GM18507 (cell line): Measurements from ENCODE around the gene TCF7L2.
A peak's percentile ranks its signal among the peaks of the same experiment; 100 is the strongest.

Source experiments
- DNase-seq: peaks from one replicate; pipeline ENCODE4 v3.0.0; 2011; ENCODE audit warnings: low read depth; ENCODE audit not compliant: insufficient read length; ENCODE audit errors: extremely low spot score
- FAIRE-seq: peaks from 2 replicates; lab custom pipeline; 2011; peaks lifted over from hg19 to GRCh38; lab: Jason Lieb, UNC

Gene TCF7L2

DNA sequence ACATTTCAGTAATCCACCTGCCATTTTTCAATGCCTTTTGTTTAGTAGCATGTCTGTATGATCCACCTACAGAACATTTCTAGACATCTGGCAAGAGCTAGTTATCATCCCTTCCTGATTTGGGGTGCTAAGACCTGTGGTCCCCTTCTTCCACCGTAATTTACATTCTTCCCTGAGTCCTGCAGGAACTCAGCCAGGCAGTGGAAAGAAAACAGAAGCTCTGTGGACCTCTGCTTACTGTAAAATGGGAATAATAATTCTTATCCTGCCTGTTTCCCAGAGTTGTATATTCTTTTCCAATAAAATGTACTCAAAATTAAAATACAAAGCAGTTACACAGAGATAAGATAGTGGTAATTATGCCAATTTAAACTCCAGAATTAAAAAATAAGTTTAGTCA lies 126.9 kb downstream of the TCF7L2 start:
- DNase-seq (no peak), FAIRE-seq (no peak)

DNA sequence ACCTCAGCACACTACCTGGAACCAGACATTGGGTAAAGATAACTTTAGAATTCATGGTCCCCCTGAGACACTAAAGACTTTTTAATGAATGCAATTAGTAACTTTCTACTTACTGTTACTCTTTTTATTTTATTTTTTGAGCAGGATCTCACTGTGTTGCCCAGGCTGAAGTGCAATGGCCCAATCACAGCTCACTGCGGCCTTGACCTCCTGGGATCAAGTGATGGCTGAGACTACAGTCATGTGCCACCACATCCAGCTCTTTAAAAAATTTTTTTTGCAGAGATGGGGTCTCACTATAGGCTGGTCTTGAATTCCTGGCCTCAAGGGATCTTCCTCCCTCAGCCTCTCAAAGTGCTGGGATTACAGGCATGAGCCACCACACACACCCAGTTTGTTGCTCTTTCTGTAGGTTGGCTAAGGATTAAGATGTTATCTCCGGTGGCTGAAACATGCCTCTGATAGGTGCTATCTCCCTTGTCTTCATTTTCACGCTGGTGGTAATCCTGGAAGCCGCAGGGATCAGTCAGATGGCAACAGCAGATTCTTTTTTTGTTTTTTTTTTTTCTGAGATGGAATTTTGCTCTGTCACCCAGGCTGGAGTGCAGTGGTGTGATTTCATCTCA lies 128.3 kb downstream of the TCF7L2 start:
- DNase-seq (no peak), FAIRE-seq (no peak)

DNA sequence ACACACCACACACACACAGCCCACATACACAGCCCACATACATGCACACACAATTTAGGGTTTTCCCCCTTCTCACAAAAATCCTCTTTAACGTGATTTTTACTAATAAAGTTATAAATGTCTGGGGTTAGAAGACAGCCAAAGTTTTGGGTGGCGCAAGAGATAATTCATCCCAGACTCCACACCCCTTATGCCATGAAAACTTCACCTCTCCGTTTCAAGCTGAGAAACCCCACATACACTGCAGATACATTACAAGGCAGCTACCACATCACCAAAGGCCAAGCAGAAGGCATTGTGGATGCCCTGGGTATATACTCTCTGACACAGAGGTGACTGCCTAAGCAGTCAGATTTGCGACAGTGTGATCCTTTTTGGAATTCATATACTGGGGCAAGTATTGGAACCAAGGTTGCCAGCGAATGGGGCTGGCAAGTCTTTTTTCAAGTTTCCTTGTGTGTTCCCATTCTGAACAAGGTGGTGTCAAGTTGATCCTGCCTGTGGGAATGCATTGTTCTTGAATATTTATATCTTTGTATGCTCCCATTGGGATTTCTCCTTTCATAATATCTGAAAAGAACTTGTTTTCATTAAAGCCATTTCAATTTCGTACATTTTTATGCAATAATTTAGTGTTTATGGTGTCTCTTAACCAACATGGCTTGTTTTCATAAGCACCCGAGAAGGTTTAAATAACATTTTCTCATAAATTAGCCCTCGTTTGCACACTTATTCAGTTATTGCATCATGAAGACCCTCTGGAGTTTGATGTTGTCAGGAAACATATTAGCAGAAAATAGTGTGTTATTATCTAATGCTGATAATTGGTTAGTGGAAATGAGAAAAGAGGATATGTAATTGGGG lies 130.2 kb downstream of the TCF7L2 start:
- FAIRE-seq, result no peak
- DNase-seq, result no peak

DNA sequence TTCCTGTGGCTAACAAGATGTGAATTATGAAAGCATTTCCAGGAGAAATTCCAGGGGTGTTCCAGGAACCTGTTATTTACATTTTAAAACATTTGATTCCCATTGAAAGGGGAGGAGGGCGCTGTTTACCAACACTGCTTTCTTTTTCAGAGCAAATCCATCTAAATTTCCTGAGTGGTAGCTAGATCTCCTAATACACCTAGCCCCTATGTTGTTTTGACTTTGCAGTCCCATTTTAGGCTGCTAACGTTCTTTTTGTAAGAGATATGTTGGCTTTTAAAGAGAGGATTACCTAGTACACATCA lies 130.8 kb downstream of the TCF7L2 start:
- FAIRE-seq (no peak), DNase-seq (no peak)

DNA sequence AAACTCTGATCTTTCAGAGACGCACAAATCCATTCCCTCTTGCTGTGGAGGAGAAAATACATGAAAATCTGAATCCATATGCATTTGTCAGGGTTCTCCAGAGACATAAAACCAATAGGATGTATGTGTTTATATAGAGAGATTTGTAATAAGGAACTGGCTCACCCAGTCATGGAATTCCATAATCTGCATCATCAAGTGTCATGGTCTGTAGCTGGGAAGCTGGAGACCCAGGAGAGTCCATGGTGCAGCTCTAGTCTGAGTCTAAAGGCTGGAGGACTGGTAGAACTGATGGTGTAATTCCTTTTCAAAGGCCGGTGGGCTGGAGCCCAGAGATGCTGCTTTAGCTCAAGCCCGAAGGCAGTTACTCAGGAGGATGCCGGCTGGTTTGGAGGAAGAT lies 134.0 kb downstream of the TCF7L2 start:
- no peak for FAIRE-seq
- DNase-seq, result no peak

DNA sequence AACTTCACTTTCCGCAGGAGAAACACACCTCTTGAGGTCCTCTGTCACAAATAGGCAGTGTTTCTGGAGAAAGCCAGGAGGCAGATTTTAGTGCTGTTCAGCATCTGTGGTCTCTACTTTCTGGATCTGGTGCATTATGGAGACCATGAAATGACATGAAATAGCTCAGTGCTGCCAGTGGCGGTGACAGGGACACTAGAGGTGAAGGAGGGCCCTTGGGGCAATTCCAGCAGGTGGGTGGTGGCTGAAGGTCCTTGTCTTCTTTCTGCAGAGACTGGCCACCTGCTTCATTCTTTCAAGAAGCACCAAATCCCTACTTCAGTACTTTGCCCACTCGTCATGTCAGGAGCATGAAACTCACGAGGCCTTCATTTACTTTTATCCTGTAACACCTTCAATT lies 135.7 kb downstream of the TCF7L2 start:
- no peak for DNase-seq
- no peak for FAIRE-seq

DNA sequence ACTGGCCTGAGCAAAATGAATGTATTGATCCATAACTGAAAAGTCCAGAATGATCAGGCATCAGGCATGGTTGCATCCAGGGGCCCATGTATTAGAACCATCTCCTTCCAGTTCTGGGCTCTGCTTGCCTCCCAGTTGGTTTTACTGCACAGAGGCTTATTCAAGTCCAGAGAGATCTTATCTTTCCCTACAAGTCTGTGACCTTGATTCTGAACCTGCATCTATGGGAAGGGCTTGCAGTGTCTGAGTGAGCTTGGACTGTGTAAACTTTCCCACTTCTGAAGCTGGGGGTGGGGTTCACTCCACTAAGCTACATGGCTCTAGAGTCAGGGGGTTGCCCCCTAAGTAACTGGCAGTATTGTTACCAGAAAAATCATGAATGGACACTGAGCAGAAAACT lies 136.2 kb downstream of the TCF7L2 start:
- no peak for FAIRE-seq
- DNase-seq, result no peak

DNA sequence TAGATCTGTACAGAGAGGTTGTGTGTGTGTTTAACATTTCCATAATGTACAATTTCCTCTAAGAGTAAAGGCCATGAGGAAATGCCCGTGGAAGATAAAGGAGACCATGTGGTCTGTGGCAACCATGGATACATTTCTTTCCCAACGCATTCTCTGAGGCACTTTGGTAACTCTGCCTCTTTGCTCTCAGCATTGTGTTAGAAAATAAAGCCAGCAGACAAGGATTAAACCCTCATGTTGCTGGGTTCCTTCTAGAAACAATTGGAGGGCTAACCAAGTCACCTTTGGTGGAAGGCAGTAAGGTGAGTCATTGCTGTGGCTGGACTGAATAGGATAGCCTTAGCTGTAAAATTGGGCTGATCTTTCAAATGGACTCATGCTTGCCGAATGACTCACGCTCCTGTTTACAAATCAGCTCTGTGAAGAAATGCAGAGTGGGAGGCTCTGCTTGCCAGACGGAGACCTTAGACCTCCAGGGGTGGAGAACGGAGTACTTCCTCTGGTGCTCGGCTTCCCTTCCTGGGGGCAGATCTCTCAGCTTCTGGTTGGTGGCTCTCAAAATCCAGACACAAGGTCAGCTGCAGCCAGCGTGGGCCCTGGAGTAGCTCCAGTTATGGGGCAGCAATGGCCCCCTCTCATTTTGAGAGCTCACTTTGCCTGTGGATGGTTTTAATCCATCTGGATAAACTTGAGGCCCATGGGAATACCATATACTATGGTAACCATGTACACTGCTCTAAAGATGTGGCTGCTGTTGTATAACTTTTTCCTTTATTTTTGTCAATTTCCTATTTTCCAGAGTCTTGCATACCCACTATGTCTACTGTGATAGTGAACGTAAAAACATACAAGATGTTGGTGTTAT lies 137.3 kb downstream of the TCF7L2 start:
- DNase-seq, result no peak

DNA sequence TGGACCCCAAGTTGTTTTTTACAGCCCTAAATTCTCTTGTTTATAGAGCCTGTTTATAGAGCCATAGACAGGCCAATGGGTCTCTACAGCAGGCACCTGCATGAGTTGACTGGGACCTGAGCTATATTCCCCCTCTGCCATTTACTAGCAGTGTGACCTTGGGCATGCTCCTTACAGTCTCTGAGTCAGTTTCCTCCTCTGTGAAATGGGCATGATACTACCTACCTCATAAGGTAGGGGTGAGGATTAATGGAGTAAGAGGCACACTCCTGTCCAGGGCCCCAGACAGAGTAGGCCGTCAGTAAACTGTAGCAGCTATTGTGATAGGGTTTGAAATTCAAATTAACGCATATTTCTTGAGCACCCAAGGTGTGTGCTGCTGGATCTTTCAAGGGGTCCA lies 138.1 kb downstream of the TCF7L2 start:
- no peak for FAIRE-seq

More for the DNA sequence above, 137.3 kb downstream of the TCF7L2 start:
- FAIRE-seq, result no peak

DNA sequence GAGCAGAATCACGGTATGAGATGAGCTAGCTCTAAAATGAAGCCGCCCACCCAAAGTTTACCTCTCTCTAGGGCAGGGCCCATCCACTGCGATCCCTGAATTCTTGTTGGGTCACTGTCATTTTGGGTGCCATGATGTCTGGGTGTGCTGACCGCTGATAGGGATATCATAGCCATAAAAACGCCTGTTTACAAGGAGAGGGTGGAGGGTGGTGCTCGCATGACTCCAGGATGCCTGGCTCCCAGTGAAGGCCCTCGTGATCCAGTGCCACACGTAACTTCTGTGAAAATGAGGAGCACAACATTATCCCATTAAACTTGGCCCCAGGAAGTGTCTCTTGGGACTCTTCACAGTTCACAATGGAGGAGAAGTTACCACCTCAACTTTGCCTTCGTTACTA lies 139.5 kb downstream of the TCF7L2 start:
- DNase-seq (no peak), FAIRE-seq (no peak)

More for the DNA sequence above, 138.1 kb downstream of the TCF7L2 start:
- DNase-seq, result no peak

DNA sequence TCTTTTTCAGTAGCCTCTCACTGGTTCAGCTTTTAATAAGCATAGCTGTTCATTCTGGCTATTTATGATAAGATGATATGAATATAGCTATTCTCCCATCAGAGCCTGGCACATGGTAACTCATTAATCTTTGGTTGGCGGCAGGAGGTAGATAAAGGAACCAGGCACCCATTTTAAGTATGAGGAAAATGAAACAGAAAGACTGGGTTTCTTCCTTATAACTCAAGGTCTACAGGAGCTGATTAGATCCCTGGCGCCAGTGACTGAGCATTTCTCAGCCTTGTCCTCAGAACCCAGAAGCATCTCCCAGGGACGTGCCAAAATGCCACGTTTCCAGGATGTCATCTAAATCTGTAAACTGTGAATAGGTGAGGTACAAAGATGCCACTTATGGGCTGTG lies 141.9 kb downstream of the TCF7L2 start:
- no peak for FAIRE-seq
- no peak for DNase-seq

DNA sequence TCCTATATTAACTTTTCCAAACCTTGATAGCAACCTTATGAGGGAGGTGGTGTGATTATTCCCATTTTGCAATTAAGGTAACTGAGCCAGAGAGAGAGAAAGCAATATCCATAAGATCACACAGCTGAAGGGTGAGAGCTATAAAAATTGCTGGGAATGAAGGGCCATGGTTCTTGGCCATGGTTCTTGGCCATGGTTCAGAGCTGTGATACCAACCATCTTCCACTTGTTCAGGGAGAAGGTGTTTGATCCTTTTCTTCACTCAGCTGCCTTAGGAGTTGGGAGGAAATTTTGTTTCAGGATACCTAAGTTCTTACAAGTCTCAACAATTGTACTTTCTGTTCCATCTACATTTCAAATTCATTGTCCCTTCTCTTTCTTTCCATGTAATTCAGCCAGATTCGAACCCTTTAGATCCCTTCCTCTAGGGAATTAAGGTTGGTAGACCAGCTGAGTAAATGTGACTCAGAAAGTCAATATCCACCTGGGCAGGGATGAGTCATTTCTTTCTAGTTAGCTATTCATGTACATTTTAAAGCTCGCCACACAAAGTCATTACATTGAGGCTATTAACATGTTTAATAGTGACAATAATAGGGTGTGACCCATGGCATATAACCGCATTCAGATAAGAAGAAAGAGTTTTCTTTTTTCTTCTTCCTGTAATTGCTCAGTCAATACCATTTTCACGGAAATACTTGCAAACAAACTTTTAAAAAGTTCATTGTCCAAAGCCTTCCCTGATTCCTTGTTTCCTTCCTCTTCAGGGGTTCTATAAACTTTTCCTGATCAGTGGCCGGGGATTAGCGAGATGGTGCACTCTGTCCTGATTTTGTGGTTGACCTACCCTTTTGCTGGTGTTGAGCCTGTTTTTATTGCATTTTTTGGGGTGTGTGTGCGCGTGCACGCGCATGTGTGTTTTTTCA lies 143.4 kb downstream of the TCF7L2 start:
- FAIRE-seq, result no peak
- DNase-seq, result no peak

DNA sequence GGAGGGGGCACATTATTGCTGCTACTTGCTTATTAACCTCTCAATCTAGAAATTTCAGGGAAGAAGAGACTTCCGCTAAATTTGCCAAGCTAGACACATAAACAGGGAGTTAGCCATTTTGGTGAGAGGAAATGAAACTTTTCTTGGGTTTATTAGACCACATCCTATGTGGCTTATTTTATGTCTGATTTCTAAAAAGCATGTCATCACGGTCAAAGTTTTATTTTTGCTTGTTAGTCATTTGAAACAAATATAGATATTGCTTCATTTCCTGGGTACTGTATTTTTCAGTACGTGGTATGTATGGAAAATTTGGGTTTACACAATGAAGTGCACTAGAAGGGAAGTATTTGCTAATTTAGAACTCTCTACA lies 144.1 kb downstream of the TCF7L2 start:
- DNase-seq, result no peak
- FAIRE-seq, result peak; percentile 26

DNA sequence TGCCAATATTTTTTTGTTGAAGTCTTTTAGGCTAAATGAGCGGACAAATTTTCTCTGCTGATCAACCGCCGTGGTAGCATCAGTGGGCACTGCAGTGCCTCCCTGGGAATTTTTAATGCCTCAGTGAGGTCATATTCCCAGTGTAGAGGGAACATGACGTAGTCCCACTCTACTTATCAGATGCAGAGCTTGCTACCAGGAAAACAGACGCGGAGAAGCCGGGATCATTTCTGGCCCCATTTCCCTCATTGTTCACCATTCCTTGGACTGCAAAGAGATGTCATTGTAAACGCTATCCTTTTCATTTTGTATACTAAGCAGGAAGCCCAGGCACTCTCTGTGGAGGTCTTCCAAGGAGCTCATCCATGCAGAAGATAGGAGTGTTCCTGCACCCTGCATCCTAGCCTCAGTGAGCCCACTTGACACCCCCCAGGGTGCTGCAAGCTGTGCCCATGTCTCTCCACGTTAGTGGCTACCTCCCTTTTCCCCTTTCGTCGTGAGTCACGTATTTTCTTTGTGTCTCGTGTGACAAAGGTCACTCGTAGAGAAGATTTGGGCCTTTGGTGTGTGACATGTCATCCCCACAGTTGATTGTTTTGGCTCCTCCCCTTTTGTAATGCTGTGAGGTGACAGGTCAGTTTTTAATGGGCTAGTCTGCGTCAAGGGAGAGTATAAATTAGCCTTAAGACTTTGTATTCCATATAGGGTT lies 145.5 kb downstream of the TCF7L2 start:
- no peak for FAIRE-seq
- no peak for DNase-seq

DNA sequence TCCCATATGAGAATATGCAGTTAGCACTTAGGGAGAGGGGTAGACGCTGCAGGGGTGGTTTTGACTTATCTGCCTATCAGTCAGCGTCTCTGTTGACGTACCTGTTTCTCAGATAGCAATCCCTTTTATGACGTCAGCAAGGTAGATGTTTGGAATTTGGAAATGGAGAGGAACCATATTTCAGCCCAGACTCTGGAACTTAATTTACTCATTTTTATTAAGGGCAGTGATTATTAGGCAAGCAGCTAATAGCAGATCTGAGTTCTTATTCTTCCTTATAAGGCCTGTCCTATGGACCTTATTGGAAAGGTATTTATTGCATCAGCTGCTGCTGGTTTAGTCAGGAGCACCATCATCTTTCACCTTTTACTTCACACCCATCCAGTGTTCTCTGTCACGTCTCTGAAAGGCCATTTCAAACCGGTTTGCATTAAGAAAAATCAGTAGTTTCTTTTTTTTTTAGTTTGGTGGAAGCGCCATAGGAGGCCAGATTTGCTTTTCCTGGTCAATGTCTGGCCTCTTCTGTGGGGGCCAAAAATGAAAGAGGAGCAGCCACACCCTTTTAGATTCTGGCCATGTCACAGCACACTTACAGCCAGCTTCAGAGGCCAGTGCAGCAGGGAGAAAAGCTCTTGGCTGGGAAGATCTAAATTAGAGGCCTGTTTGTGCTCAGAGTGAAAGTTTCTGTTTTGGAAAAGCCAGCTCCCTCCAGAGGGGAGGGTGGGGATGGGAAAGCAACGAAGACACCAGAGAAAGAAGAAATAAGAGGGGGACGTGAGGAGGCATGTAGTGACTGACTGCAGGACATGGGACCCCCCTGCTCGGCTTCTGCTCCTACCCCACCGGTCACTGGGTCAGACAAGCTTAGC lies 146.3 kb downstream of the TCF7L2 start:
- FAIRE-seq (no peak), DNase-seq (no peak)

DNA sequence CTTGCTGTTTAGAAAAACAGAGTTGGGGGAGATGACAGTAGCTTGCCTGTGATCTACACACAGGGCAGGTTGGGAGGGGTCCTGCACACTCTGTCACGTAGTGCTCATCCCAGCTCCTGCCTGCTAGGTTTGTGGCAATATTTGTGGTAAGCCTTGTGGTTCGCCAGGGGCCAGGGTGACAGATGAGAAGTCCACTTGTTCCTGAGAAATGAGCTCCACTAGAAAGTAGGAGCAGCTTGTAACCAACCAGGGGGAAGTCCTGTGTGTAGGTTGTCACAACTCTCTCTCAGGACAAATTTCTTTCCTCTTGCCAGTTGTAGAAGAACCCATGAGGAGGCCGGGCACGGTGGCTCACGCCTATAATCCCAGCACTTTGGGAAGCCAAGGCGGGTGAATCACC lies 147.0 kb downstream of the TCF7L2 start:
- FAIRE-seq (no peak), DNase-seq (no peak)

DNA sequence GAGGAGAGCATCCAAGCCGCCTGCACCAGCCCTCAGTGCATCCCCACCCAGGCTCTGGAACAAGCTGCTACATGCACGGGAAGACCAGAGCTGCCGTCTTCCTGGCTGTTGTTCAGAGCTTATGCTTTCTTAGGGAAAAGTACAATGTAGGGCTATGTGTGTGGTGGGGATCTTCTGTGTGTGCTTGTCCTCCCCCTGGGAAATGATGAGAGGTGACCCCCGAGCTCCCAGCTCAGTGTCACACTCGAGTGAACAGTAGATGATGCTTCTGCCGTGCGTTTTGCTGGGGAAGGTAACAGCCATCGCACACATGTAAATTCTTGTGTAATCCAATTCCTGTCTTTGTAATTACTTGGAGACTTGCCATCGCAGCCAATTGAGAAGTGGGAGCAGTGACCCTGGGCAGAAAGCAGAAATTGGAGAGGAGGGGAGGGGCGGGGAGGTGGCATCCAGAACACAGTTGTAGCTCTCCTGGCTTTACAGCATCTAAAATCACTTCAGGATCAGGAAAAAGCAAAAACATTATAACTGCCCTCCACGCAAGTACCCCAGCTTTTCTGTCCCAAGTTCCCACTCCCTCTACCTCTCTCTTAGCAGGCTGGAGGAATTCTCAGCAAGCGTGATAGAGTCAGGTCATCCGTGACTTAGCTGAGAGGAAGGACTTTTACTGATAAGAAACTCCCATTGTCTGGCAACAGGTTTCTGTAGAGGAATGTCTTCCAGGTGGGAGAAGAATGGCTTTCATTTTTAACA lies 149.6 kb downstream of the TCF7L2 start:
- FAIRE-seq (no peak), DNase-seq (no peak)
